Kidney (tissue), 14 donors: ENCODE results near the gene SIVA1. TPM values are rescaled to one million over a fixed set of nuclear protein-coding genes. Genes with fewer than 3 reads are reported as not detected.

Experiments used
- DNase-seq, 5 donors: peaks; one replicate each; pipeline ENCODE4 v3.0.0-alpha.2; 2013 to 2020
- FAIRE-seq: peaks from 2 replicates; lab custom pipeline; 2012; peaks lifted over from hg19 to GRCh38; lab: Jason Lieb, UNC
- H3K27ac ChIP-seq, 2 donors: one replicate each; pipeline ENCODE4 v1.7.0; 2013; ENCODE audit warnings: low read depth in 2 of 2, low read length in 2 of 2, inconsistent platforms in 1 of 2
- H3K27me3 ChIP-seq: one replicate; pipeline ENCODE4 v1.7.1; 2013; ENCODE audit warnings: low read length, inconsistent platforms; ENCODE audit not compliant: control insufficient read depth, insufficient read depth
- H3K36me3 ChIP-seq, 3 donors: one replicate each; pipeline versions ENCODE4 v1.7.0 to v1.7.1; 2013; ENCODE audit warnings: low read length in 3 of 3, control low read depth in 1 of 3, inconsistent platforms in 1 of 3; ENCODE audit not compliant: insufficient read depth in 3 of 3, control insufficient read depth in 2 of 3
- H3K4me1 ChIP-seq, 3 donors: one replicate each; pipeline versions ENCODE4 v1.7.0 to v1.7.1; 2013; ENCODE audit warnings: low read length in 3 of 3, inconsistent platforms in 1 of 3, low read depth in 1 of 3; ENCODE audit not compliant: control insufficient read depth in 2 of 3, insufficient read depth in 2 of 3
- H3K4me3 ChIP-seq, 3 donors: one replicate each; pipeline versions ENCODE4 v1.7.0 to v1.8.1; 2013; ENCODE audit warnings: low read length in 3 of 3, control low read depth in 1 of 3, inconsistent platforms in 1 of 3
- H3K9ac ChIP-seq, 3 donors: one replicate each; pipeline versions ENCODE4 v1.7.0 to v1.7.1; 2013; ENCODE audit warnings: low read length in 3 of 3, control low read depth in 1 of 3, inconsistent platforms in 1 of 3
- H3K9me3 ChIP-seq, 3 donors: one replicate each; pipeline versions ENCODE4 v1.7.0 to v1.7.1; 2013; ENCODE audit warnings: low read length in 3 of 3, control low read depth in 1 of 3, inconsistent platforms in 1 of 3; ENCODE audit not compliant: control insufficient read depth in 2 of 3, insufficient read depth in 1 of 3
- CTCF ChIP-seq: IDR thresholded peaks from 3 replicates; pipeline ENCODE4 v1.5.1; 2012; ENCODE audit warnings: mild to moderate bottlenecking, moderate library complexity, borderline replicate concordance; ENCODE audit not compliant: insufficient read depth; ENCODE audit errors: extremely low read depth
- intact Hi-C: fragments of 100-400 bp; cut with DNase I; formaldehyde crosslinking; loops from one replicate; pipeline ENCODE4 v1.11.1; 2022
- polyA plus RNA-seq: library from polyadenylated mRNA; stranded (reverse); fragments of 350-450 nt; fragmentation: Illumina TruSeq; extraction: RNeasy Lipid Tissue Mini Kit (QIAGEN cat#74804); gene quantifications from one replicate; pipeline ENCODE4 v1.2.3, GENCODE V29; 2014; ENCODE audit warnings: low read depth, low replicate concordance; ENCODE audit not compliant: insufficient read depth
- total RNA-seq: library from RNA; stranded (reverse); fragmentation: NEBNext Ultra II Directional; extraction: Animal tissue kit (Norgen Biotek cat#: 25700); gene quantifications from one replicate; pipeline ENCODE4 v1.2.1, GENCODE V29; 2021
- donor health status: control.
- donor health status: control.
- donor health status: control.
- donor health status: control.
- donor health status: control.
- donor health status: DM: yes; HTN: yes; CAD: no.
- donor health status: Normal renal cell carcinoma (clear cell type).

The SIVA1 gene
- total and polyA plus RNA-seq, 2 donors from 2014 or later: 65.7 to 124 TPM

- DNase-seq (no peak), FAIRE-seq (no peak)
- no peak overlapping the region for H3K4me3 ChIP-seq
- H3K9me3 ChIP-seq: no peaks in the 10 kb centered on the region
- intact Hi-C loops: no loop called here
- peaks cover 0 to 2% (median 0%) of the 10 kb centered on the region in 3 donors for H3K36me3 ChIP-seq
- H3K27me3 ChIP-seq: no peaks in the 10 kb centered on the region
- TF ChIP-seq CTCF: no peak
- no peaks in the 10 kb centered on the region for H3K4me1 ChIP-seq
- no peak overlapping the region for H3K9ac ChIP-seq
- no peak overlapping the region for H3K27ac ChIP-seq
Observed at GRCh38 chr14:104776961-104777807, 24.2 kb downstream of the SIVA1 start.

GRCh38 chr14:104777808-104778249, 24.9 kb downstream of the SIVA1 start:
- no peak overlapping the region for H3K9ac ChIP-seq
- no peak overlapping the region for H3K4me3 ChIP-seq
- FAIRE-seq (no peak), DNase-seq (no peak)
- H3K9me3 ChIP-seq: no peaks in the 10 kb centered on the region
- intact Hi-C loops: no loop called here
- H3K27me3 ChIP-seq: no peaks in the 10 kb centered on the region
- H3K36me3 ChIP-seq: peaks cover 0 to 2% (median 0%) of the 10 kb centered on the region in 3 donors
- H3K27ac ChIP-seq: no peak overlapping the region
- TF ChIP-seq CTCF: no peak
- H3K4me1 ChIP-seq: no peaks in the 10 kb centered on the region

GRCh38 chr14:104778694-104779331, 25.9 kb downstream of the SIVA1 start:
- no peak for FAIRE-seq
- TF ChIP-seq CTCF: no peak
- H3K9me3 ChIP-seq: no peaks in the 10 kb centered on the region
- H3K4me1 ChIP-seq: no peaks in the 10 kb centered on the region
- no peak overlapping the region for H3K9ac ChIP-seq
- H3K27me3 ChIP-seq: no peaks in the 10 kb centered on the region
- no peak overlapping the region for H3K27ac ChIP-seq
- peaks cover 0 to 2% (median 0%) of the 10 kb centered on the region in 3 donors for H3K36me3 ChIP-seq
- intact Hi-C loops: no loop called here
- H3K4me3 ChIP-seq: no peak overlapping the region
- no peak for DNase-seq
